NCI-H2227 treated with DMSO at 0.1 percent for 48 hours (cell line): Measurements from ENCODE around the gene PASK.

Experiments
- DNase-seq: peaks from one replicate; lab custom pipeline; 2025; lab: John Stamatoyannopoulos, UW

Gene PASK

DNA sequence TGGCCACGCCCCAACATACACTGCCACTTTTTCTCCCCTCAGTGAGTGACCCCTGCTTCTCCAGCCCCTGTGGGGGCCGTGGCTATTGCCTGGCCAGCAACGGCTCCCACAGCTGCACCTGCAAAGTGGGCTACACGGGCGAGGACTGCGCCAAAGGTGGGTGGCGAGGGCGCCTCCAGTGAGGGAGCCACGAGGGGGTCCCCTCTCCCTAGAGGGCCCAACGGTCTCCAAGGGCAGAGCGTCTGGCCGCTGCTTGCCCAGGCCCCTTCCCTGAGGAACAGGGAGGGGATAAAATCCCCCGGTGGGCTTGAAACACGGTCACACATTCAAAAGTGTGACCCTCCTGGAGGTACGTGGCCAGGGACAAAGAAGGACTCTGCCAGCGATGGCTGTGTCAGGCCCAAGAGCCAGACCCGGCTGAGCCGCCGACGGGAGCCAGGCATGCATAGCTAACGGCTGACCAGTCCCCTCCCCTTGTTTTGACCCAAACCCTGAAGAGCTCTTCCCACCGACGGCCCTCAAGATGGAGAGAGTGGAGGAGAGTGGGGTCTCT, 84.4 kb downstream of the PASK start:
- DNase-seq = no peak

- peak; percentile 24 for DNase-seq
These were observed 85.1 kb downstream of the PASK start for GRCh38 chr2:241064008-241064801.

DNA sequence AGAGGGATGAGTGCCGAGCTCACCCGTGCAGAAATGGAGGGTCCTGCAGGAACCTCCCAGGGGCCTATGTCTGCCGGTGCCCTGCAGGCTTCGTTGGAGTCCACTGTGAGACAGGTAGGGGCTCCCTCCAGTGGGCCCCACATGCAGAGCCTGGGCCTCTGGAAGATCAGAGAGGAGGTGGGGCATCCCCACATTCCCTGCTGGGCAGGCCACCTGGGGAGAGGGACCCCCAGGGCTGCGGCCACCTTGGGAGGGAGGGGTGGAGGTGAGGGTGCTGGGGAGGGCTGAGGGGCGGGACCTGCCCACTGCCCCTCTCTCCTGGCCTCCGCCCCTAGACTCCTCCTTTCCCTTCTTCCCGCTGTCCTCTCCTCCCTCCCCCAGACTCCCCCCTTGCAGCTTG, 85.7 kb downstream of the PASK start:
- no peak for DNase-seq

GRCh38 chr2:241063093-241063551, 86.2 kb downstream of the PASK start:
- no peak for DNase-seq

DNA sequence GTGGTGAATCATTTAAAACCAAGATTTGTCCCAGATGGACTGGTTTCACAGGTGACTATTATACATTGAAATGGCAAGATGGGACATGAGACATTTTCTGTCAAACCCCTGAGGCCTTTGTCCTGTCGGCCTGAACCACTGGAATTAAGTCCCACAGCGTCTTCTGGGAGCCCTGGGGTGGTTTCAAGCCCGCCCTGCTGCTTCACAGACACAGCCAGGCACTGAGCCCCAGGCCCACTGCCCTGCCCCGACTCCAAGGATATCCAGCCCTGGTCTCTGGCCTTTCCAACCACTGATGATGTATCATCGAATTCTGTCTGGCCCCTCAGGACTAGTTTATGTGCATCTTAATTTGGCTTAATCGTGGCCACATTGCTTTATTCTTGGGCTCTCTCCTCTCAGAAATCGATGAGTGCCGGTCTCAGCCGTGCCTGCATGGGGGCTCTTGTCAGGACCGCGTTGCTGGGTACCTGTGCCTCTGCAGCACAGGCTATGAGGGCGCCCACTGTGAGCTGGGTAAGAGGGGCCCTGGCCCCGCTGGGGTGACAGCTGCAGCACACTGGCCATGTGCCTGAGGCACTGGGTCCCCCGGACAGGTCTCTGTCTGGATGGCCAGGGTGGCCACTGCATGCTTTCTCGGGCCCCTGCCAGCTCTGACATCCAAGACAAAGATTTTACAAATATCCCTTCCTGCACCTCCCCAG, 86.7 kb downstream of the PASK start:
- DNase-seq = no peak

- no peak for DNase-seq
These were observed 88.0 kb downstream of the PASK start for GRCh38 chr2:241061275-241061674.
